Activated CD8-positive, alpha-beta T cell treated with anti-CD3 and anti-CD28 coated beads, Interleukin-2, amount 10 ng/mL, durations not matched to agents 7 days and 5 days (primary cell): ENCODE measurements around the gene ASB8. TPM values are rescaled to one million over a fixed set of nuclear protein-coding genes. Genes with fewer than 3 reads are reported as not detected.

ENCODE experiments used
- ATAC-seq: fragments of 150-1000 bp; cut with Tn5 transposase; one replicate; pipeline ENCODE4 v1.10.0; 2021; ENCODE audit warnings: moderate library complexity
- CTCF ChIA-PET: fragments of 350-600 bp; sonication (Branson Sonifier 250); formaldehyde crosslinking; loops from one replicate; lab custom pipeline; 2021; ENCODE audit warnings: antibody characterized with exemption; lab: Charles Lee
- POLR2A ChIA-PET: fragments of 350-600 bp; sonication (Branson Sonifier 250); formaldehyde crosslinking; loops from one replicate; lab custom pipeline; 2021; ENCODE audit warnings: antibody characterized with exemption; lab: Charles Lee
- DNase-seq: peaks from one replicate; pipeline ENCODE4 v3.0.0-alpha.2; 2020
- H3K27ac Mint-ChIP-seq: one replicate; pipeline ENCODE4 v1.8.0; 2021; ENCODE audit warnings: mild to moderate bottlenecking, mixed read lengths
- H3K27me3 Mint-ChIP-seq: one replicate; pipeline ENCODE4 v1.8.0; 2021; ENCODE audit warnings: low read depth, mixed read lengths
- H3K36me3 Mint-ChIP-seq: one replicate; pipeline ENCODE4 v1.8.0; 2021; ENCODE audit warnings: low read depth, mixed read lengths
- H3K4me1 Mint-ChIP-seq: one replicate; pipeline ENCODE4 v1.8.0; 2021; ENCODE audit warnings: low read depth, mixed read lengths
- H3K4me3 Mint-ChIP-seq: one replicate; pipeline ENCODE4 v1.8.0; 2021; ENCODE audit warnings: mild to moderate bottlenecking, mixed read lengths
- H3K9me3 Mint-ChIP-seq: one replicate; pipeline ENCODE4 v1.8.0; 2022; ENCODE audit warnings: mixed read lengths; ENCODE audit not compliant: insufficient read depth
- total RNA-seq, 2 experiments: library from RNA; stranded (reverse); gene quantifications; one replicate each; pipeline ENCODE4 v1.2.3, GENCODE V29; 2021

The ASB8 gene
- total RNA-seq, 2 experiments from 2014 or later, result 37.9 to 47.2 TPM

DNA sequence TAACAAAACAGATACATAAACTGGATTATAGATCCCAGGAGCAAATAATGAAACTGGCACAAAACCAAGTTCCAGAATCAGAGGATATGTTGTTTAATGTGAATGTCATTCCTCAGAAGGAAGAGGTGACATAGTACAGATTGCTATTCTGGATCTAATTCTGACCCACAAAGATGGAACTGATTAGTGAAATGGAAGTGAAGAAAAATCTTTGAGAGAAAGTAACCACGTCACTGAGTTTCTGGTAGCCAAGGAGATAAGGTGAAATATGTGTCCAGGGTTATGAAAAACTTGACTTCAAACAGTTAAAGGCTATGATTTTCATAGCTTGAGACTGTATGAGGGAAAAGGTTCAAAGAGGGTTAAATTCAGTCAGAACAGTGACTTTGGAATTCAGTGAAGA is 37.5 kb upstream of the ASB8 start:
- Mint-ChIP-seq H3K4me3 (no peak overlapping the region), H3K27me3 (peaks cover 34% of the 10 kb centered on the region), H3K9me3 (no peaks in the 10 kb centered on the region), H3K4me1 (peaks cover 13% of the 10 kb centered on the region), H3K27ac (no peak overlapping the region), H3K36me3 (peaks cover 4% of the 10 kb centered on the region)
- CTCF ChIA-PET, result interaction anchor here (0.8 to 1.3 kb wide), 2 partner anchors 12 to 37 kb away, joined by 3 read pairs; partner anchors contain the start of genes ASB8 and CCDC184
- DNase-seq (no peak), ATAC-seq (no peak)
- POLR2A ChIA-PET, result no interaction called here

DNA sequence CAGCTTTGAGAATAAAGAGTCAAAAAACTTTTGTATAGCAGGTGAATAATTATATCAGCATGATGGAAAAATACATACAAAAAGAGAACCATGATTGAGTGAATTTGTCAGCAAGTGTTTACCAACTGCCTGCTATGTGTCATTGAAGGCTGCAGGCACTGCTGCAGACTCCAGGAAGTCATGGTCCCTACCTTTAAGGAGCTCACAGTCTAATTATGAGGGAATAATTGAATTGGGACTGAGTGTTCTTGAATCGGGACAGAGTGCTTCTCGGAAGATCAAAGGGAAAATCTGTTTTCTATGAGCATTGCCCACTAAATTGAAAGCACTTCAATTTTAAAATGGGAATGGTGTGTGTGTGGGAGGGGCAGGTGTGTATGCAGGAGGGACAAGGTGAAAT is 36.3 kb upstream of the ASB8 start:
- no peak overlapping the region for H3K4me3 Mint-ChIP-seq
- ATAC-seq (no peak), DNase-seq (no peak)
- H3K36me3 Mint-ChIP-seq, result peaks cover 2% of the 10 kb centered on the region
- no peak overlapping the region for H3K27ac Mint-ChIP-seq
- peaks cover 34% of the 10 kb centered on the region for H3K27me3 Mint-ChIP-seq
- peaks cover 7% of the 10 kb centered on the region for H3K4me1 Mint-ChIP-seq
- POLR2A ChIA-PET, result no interaction called here
- CTCF ChIA-PET, result interaction anchor here (0.7 to 1.4 kb wide), 2 partner anchors 11 to 349 kb away, joined by 3 to 9 read pairs; partner anchors contain the start of gene CCDC184
- H3K9me3 Mint-ChIP-seq, result no peaks in the 10 kb centered on the region

DNA sequence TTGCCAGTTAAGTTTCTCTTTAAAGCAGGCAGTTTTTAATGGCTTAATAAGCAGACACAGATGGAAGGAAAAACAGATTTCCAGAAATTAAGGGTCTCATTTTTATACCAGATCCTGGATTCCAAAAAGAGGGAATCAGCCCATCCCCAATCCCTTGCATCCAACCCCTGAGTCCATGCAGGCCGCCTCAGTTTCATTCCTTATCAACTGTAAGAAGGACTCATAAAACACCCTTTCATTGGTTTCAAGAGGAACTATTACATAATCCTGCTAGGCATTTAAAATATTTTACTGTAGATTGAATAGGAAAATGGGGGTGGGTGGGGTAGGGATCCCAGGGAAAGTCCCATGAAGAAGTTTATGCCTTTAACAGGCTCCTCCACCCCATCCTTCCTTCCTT is 35.5 kb upstream of the ASB8 start:
- H3K27ac Mint-ChIP-seq, result no peak overlapping the region
- H3K27me3 Mint-ChIP-seq, result peaks cover 40% of the 10 kb centered on the region
- CTCF ChIA-PET, result interaction anchor here (1.3 to 1.4 kb wide), 2 partner anchors 10 to 43 kb away, joined by 3 to 9 read pairs; partner anchors contain the start of gene CCDC184
- no peaks in the 10 kb centered on the region for H3K36me3 Mint-ChIP-seq
- POLR2A ChIA-PET, result no interaction called here
- H3K9me3 Mint-ChIP-seq, result no peaks in the 10 kb centered on the region
- DNase-seq, result no peak
- H3K4me1 Mint-ChIP-seq, result peaks cover 7% of the 10 kb centered on the region
- no peak overlapping the region for H3K4me3 Mint-ChIP-seq
- ATAC-seq, result no peak

DNA sequence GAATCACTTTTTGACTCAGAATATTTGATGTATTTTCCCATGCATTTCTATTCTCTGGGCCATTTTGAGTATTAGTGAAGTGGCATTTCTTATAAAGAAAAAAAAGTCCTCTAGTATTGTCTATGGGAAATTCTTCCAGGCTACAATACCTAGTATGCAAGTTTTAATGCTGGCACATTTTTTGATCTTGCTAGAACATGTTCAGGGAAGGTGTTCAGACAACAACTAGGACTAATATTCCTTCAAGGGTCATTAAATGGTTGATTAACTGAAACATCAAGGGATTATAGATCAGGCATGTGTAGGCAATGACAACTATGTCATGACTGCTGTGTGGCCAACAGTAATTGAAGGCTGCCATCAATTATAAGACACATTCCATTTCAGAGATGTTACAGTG is 33.8 kb upstream of the ASB8 start:
- Mint-ChIP-seq H3K27me3 (peaks cover 50% of the 10 kb centered on the region), H3K27ac (no peak overlapping the region), H3K9me3 (no peaks in the 10 kb centered on the region), H3K4me3 (no peak overlapping the region), H3K36me3 (no peaks in the 10 kb centered on the region), H3K4me1 (peaks cover 1% of the 10 kb centered on the region)
- ChIA-PET POLR2A (no interaction called here), CTCF (interaction anchor here (2.6 to 3.3 kb wide), 2 partner anchors 7 to 13 kb away, joined by 36 to 50 read pairs; no protein-coding TSS in a partner anchor)
- no peak for ATAC-seq
- DNase-seq, result no peak

DNA sequence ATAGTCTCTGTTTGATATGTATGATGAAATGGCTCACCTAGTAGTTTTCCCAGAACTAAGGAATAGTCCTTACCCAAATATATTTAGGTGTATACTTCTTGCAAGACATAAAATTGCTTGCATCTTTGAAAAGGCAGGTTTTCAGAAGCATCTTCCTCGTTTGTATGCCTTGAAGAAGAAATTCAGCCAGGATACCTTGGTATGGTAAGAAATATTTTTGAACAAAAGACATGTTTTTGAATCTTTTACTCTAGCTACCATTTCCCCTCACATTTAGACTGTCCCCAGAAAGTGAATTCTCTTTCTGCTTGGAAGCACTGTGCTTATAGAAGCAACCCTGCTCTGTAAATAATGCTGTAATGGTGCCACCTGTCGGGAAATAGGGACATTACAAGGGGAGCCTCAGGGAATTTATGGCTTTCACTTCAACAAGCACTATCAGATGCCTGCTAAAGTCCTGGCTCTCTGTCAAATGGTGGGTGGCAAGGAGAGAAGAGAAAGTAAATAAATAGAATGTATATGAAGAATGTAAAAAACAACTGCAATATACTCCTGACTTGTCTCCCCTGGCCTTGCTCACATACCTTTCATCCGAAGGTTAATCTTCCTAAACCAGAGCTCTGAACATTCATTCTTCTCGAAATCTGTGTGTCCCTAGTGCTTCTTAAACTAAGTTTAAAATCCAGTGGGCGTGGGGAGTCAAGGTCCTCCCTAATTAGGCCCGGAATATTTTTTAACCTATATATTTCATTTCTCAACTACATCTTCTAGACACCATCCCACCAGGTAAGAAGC is 32.2 kb upstream of the ASB8 start:
- peak; percentile 57 for ATAC-seq

DNA sequence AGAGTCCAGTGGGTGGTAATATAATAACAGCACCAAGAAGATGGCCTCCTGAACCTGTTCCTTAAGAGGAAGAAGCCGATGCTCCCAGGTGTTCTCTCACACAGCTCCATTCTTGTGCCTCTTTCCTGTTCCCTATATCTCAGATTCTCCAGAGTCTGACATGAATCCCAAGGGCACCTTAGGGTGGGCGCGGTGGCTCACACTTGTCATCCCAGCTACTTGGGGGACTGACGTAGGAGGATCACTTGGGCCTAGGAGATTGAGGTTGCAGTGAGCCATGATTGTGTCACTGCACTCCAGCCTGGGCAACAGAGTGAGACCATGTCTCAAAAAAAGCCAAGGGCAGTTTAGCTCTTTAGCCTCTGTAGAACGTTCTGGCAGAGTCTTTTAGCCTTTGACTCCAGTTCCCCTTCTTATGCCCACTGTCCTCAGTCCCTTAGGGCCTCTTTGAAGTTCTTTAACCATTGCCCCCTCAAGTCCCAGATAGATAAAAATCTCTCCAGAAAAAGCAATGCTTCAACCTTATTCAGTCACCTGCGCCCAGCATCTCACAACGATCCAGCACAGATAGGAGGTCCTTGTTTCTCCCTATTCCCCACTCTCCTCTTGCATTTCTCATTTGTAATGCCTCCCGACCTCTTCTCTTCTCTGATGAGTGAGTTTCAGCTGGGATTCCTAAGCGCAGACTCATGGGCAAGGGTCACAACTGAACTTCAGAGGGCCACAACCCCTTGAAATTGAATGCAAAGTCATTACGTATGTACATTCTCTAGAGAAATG is 30.8 kb upstream of the ASB8 start:
- Mint-ChIP-seq H3K4me3 (no peak overlapping the region), H3K4me1 (peaks cover 5% of the 10 kb centered on the region), H3K36me3 (no peaks in the 10 kb centered on the region), H3K9me3 (no peaks in the 10 kb centered on the region), H3K27me3 (peaks cover 57% of the 10 kb centered on the region), H3K27ac (no peak overlapping the region)
- POLR2A ChIA-PET, result no interaction called here
- DNase-seq (no peak), ATAC-seq (no peak)
- CTCF ChIA-PET, result interaction anchor here (0.9 to 5.9 kb wide), 7 partner anchors 10 to 430 kb away, joined by 3 to 79 read pairs (median 3); partner anchors contain the start of gene ASB8

More for the DNA sequence above, 32.2 kb upstream of the ASB8 start:
- Mint-ChIP-seq H3K9me3 (no peaks in the 10 kb centered on the region), H3K4me3 (no peak overlapping the region), H3K27ac (no peak overlapping the region), H3K27me3 (peaks cover 57% of the 10 kb centered on the region), H3K36me3 (no peaks in the 10 kb centered on the region), H3K4me1 (peaks cover 1% of the 10 kb centered on the region)
- ChIA-PET POLR2A (interaction anchor here (0.7 to 1.0 kb wide), 2 partner anchors 8 to 10 kb away, joined by 3 read pairs; no protein-coding TSS in a partner anchor), CTCF (interaction anchor here (0.6 to 3.3 kb wide), 27 partner anchors 9 to 474 kb away, joined by 3 to 50 read pairs (median 3); partner anchors contain the start of genes ASB8 and TMEM106C)
- peak; percentile 81 for DNase-seq

DNA sequence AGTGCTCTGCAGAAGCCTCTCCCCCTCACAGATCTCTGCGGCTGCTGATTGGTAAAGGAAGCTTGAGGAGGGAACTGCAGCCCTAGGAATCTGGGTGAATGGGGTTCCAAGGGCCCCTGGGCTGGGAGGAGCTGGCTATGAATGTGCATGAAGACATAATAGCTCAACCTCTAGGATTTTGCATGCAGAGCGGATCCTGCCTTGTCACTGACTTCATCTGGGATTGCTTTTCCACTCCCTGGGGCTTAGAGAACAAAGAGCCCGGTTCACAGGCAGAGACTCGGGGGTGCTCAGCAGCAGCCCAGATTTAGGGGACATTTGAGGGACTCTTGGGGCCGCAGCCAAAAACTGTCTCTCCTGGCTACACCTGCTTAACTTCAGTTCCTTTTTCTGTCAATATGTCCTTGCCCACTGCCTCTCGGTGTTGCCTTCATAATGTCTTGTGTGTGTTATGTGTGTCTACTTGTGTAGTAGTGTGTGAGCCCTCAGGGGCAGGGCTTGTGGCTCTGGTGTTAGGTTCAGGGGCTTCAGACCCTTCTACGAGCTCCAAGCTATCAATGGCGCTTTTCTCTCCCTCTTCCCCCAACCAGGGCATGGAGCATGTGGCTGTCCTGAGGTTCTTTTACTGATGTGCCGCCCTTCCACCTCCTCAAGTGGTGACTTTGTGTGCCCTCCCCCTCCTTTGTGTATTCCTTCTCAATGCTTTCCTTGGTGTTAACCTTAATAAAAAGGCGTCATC is 28.0 kb upstream of the ASB8 start:
- no peak for ATAC-seq
- Mint-ChIP-seq H3K4me1 (peaks cover 13% of the 10 kb centered on the region), H3K27me3 (peaks cover 61% of the 10 kb centered on the region), H3K36me3 (no peaks in the 10 kb centered on the region), H3K27ac (no peak overlapping the region), H3K9me3 (no peaks in the 10 kb centered on the region), H3K4me3 (no peak overlapping the region)
- no peak for DNase-seq
- ChIA-PET CTCF (interaction anchor here (1.3 to 5.9 kb wide), 3 partner anchors 11 to 28 kb away, joined by 3 to 79 read pairs (median 7); no protein-coding TSS in a partner anchor), POLR2A (no interaction called here)

DNA sequence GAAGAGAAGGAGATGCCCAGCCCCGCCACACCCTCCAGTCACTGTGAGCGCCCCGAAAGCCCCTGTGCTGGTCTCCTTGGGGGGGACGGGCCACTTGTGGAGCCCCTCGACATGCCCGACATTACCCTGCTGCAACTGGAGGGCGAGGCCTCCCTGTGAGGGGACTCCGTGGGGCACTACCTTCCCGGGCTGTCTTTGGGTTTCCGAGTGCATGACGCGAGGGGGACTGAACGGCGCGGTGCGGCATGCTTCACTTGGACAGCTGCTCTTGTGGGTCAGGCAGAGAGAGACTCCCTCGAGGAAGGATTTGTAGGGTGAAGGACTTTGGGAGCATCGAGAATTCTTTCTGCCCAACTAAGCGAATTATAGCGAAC is 27.2 kb upstream of the ASB8 start:
- Mint-ChIP-seq H3K36me3 (no peaks in the 10 kb centered on the region), H3K27ac (no peak overlapping the region), H3K4me3 (peak overlapping the region; percentile 61), H3K4me1 (peaks cover 13% of the 10 kb centered on the region), H3K9me3 (no peaks in the 10 kb centered on the region), H3K27me3 (peaks cover 64% of the 10 kb centered on the region)
- ATAC-seq (no peak), DNase-seq (no peak)
- ChIA-PET POLR2A (no interaction called here), CTCF (interaction anchor here (2.4 to 5.9 kb wide), 2 partner anchors 15 to 19 kb away, joined by 18 to 79 read pairs; no protein-coding TSS in a partner anchor)

DNA sequence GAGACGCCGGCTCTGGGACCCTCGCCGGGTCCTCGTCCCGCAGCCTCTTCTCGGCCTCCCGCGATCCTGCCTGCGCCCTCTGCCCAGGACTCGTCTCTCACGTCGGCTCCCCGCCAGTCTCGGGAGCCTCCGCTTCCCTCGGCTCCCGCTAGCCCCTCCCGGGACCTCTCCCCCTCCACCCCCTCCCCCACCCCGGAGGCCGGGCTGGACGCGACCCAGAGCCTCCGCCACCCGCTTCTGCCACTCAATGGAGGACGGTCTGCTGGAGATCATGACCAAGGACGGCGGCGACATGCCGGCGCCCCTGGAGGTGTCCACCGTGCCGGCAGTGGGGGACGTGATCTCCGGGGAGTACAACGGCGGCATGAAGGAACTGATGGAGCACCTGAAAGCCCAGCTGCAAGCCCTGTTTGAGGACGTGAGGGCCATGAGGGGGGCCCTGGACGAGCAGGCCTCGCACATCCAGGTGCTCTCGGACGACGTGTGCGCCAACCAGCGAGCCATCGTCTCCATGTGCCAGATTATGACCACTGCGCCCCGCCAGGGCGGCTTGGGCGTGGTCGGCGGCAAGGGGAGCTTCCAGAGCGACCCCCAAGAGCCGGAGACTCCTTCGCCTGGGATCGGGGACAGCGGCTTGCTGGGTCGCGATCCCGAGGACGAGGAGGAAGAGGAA is 26.7 kb upstream of the ASB8 start:
- ATAC-seq, result peak; percentile 18
- H3K27me3 Mint-ChIP-seq, result peaks cover 69% of the 10 kb centered on the region
- no peak for DNase-seq
- H3K9me3 Mint-ChIP-seq, result no peaks in the 10 kb centered on the region
- ChIA-PET POLR2A (interaction anchor here (1.1 kb wide), 1 partner anchor 75 kb away, joined by 4 read pairs; no protein-coding TSS in a partner anchor), CTCF (interaction anchor here (1.0 to 5.9 kb wide), 5 partner anchors 13 to 105 kb away, joined by 3 to 79 read pairs (median 11); no protein-coding TSS in a partner anchor)
- H3K27ac Mint-ChIP-seq, result no peak overlapping the region
- peaks cover 13% of the 10 kb centered on the region for H3K4me1 Mint-ChIP-seq
- H3K4me3 Mint-ChIP-seq, result peak overlapping the region; percentile 61
- H3K36me3 Mint-ChIP-seq, result no peaks in the 10 kb centered on the region

DNA sequence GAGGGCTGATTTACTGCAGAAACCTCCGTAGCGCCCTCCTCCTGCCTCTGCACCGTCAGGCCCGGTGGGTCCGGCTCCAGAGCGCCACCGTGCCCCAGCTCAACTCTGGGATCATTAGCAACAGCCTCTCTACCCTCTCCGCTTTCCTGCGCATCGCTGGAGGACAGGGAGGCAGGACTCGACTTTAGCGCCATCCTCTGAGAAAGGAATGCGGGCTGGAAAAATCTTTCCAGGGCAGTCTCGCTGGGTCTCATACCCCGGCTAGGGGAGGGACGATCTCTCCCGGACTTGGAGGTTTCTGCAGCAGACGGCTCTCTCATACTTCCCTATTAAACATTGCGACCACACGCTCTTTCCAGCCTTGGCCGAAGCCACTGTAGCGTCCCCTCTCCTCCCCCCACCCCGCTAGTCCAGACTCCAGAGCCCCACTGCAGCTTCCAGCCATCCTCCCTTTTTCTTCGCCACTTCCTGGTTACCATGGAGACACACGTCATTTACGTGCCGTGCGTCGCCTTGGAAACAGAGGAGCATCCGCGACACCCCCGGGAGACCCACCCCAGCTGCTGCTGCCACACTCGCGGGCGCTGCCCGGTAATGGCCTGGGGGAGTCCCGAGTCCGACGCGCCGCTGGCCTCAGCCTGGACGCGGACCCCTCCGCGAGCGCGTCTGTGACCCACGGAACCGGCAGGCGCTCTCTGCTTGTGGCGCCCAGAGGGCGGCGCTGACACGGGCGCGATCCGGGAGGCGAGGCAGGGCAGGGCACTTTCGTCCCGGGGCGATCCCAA is 26.0 kb upstream of the ASB8 start, which contains the start of gene CCDC184:
CCDC184 (plus strand) TSS at position 554 of the 785 bp plus-strand sequence. CDS start 479 bp downstream, outside the sequence.
- ATAC-seq (peak; percentile 78), DNase-seq (peak; percentile 78)
- Mint-ChIP-seq H3K36me3 (no peaks in the 10 kb centered on the region), H3K4me1 (peaks cover 13% of the 10 kb centered on the region), H3K4me3 (peak within 1 kb of the TSS; percentile 89), H3K27ac (peak within 1 kb of the TSS; percentile 41), H3K27me3 (peaks cover 72% of the 10 kb centered on the region), H3K9me3 (no peaks in the 10 kb centered on the region)
- POLR2A ChIA-PET, result interaction anchor here (0.8 to 1.2 kb wide), 6 partner anchors 14 to 167 kb away, joined by 3 to 8 read pairs (median 4); partner anchors contain the start of genes ASB8 and ZNF641
- CTCF ChIA-PET, result interaction anchor here (0.6 to 5.9 kb wide), 25 partner anchors 9 to 437 kb away, joined by 3 to 79 read pairs (median 4); partner anchors contain the start of genes ASB8, PFKM, SENP1 and TMEM106C
